Measurements from ENCODE around the gene USP6NL.

- TF ChIP-seq SUZ12 (IDR thresholded peaks at IDR 0.05) (no peak), TARDBP (IDR thresholded peaks at IDR 0.05) (no peak), ELF4 (IDR thresholded peaks at IDR 0.05) (no peak), SP1 (IDR thresholded peaks at IDR 0.05) (no peak), HDGF (IDR thresholded peaks at IDR 0.05; ENCODE audit: borderline replicate concordance) (no peak)
These were observed 100.1 kb downstream of the USP6NL start for GRCh38 chr10:11511321-11511720.
